Esophagus muscularis mucosa (tissue), 3 donors: Measurements from ENCODE around the gene ARL2.

Experiments
- POLR2A ChIP-seq: fragments of 450-650 bp; IDR thresholded peaks from one replicate; pipeline ENCODE4 v1.6.1; 2017; ENCODE audit warnings: antibody characterized with exemption, moderate library complexity, mild to moderate bottlenecking, low read depth
- TF ChIP-seq, protein P1 (sequence below), 3 experiments: fragments of 200-600 bp in 2 of 3; fragments of 450-650 bp in 1 of 3; sonication (generic) in 2 of 3; IDR thresholded peaks; one replicate each; pipeline ENCODE4 v1.5.1; 2017 to 2019; ENCODE audit warnings: antibody characterized with exemption in 3 of 3, mild to moderate bottlenecking in 2 of 3, moderate library complexity in 1 of 3

DNA sequence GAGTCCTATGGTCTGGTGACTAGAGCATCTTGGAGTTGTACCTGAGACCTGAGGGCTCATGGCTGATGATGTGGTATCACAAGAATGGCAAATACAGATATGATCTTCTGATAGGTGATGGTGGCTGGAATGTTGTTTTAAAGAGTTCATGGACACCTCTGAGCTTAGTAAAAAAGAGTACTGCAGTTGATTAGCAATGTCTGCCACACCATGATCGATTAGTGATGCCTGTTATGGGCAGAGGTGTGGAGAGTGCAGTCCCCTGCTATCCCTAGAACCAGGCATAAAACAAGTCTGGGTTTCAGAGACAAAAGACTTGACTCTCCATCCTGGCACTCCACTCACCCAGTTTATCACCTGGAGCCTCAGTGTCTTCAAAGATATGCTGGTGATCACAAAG is 15.8 kb upstream of the ARL2 start:
- TF ChIP-seq, protein P1, sequence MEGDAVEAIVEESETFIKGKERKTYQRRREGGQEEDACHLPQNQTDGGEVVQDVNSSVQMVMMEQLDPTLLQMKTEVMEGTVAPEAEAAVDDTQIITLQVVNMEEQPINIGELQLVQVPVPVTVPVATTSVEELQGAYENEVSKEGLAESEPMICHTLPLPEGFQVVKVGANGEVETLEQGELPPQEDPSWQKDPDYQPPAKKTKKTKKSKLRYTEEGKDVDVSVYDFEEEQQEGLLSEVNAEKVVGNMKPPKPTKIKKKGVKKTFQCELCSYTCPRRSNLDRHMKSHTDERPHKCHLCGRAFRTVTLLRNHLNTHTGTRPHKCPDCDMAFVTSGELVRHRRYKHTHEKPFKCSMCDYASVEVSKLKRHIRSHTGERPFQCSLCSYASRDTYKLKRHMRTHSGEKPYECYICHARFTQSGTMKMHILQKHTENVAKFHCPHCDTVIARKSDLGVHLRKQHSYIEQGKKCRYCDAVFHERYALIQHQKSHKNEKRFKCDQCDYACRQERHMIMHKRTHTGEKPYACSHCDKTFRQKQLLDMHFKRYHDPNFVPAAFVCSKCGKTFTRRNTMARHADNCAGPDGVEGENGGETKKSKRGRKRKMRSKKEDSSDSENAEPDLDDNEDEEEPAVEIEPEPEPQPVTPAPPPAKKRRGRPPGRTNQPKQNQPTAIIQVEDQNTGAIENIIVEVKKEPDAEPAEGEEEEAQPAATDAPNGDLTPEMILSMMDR (IDR thresholded peaks at IDR 0.05): no peak
- TF ChIP-seq POLR2A: no peak
